ENCODE measurements around the gene TRAF3.
A peak's percentile ranks its signal among the peaks of the same experiment; 100 is the strongest.

TRAF3 gene

DNA sequence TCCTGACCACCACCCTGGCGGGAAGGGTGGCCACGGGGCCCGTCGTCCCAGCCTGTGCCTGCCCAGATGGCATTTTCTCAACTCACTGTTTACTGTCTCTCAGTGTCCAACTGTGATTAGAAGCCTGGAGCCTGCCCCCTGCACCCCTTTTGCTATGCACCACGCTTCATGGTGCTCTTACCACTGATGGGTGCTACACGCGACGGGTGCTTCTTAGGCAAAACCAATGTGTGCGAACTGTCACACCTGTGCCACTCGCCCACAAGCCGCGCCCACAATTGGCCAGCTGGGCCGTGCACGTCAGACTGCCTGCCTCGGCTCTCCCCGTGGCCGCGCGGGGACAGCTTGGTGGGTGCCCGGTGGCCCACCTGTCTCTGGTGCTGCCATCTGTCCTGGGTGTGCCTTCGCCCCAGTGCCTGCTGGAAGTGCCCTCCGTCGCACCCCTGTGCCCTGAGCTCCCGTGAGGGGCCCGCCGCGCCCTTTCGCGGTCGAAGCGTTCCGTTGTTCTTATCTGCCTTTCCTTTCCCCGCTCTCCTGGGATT is 130.1 kb downstream of the TRAF3 start:
- no peak for DNase-seq (ENCODE audit: low read depth in 1 of 2, low spot score in 1 of 2)

DNA sequence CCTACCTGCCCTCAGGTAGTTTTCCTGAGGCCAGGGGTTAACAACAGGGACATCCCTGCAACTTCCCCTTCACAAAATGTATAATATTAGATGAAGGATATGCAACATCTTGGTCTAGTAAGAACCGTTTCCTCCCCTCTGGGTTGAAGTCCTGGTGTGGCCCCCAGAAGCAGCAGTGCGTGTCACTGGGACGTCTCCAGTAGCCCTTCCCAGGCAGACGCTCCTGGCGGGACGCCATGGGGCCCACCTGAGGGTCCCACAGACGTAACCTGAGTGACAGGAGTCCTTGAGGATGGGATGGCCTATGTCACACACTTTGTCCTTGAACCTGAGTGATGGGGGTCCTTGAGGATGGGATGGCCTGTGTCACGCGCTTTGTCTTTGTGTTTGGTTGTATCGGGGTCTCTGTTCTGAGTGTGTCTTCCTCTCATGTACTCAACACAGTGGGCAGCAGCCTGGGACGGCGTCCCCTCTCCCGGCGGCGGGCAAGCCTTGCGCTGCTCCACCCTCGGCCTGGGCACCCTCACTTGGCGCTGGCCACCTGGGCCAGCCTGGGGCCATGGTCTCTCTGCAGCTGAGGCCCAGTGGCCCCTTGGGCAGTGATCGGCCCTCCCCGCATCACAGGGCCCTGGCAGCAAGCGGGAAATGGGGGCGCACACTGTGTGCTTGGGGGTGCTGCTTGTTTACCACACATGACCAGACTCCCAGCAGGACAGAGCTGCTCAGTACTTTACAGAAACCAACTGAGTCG is 130.9 kb downstream of the TRAF3 start:
- DNase-seq (ENCODE audit: low read depth in 1 of 2, low spot score in 1 of 2) = no peak

DNA sequence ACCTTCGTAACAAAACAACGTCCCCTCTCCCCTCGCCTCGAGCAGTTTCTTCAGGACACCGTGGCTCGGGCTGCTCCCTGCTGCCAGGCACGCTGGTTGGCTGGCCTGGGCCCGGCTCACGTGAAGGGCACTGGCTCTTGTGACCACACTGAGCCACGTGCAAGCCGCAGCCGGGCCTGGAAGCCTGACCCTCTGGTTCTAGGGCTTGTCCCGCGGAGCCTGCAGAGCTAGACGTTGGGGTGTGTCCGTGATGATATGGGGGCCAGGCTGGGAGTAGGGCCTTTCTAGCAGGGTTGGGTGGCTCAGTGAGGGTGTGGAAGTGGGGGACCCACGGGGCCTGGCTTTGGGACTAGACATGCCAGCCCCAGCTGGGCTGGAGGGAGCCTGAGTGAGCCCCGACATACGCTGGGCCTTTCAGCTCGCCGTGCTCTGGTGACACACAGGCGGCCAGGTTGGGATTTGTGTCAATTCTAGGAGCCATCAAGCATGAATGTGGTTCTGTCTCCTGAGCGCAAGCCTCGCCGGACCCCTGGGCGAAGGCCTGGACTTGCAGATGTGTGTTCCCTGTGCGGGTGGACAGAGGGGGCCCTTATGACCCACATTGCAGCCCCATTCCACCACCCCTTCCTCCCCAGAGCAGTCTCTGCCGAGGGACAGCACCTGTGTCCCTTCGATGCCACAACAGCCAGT is 131.7 kb downstream of the TRAF3 start:
- no peak for DNase-seq (ENCODE audit: low read depth in 1 of 2, low spot score in 1 of 2)

DNA sequence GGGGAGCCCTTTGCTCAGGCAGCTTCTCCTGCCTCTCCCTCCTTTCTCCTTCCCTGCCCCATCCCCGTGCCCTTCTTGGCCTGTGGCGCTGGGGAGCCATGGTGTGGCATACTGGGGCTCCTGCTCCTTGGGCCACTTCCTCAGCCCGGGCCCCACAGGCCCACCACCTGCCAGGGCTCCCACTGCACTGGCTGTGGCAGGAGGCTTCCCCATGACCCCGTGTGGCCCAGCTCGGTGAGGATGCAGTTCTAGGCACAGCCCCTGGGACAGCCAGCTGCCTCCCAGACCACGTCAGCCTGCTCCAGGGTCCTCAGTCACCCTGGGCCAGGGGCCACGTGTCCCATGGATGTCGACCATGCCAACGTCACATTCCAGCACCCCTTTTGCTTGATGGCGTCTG is 132.2 kb downstream of the TRAF3 start:
- no peak for DNase-seq (ENCODE audit: low read depth in 1 of 2, low spot score in 1 of 2)

DNA sequence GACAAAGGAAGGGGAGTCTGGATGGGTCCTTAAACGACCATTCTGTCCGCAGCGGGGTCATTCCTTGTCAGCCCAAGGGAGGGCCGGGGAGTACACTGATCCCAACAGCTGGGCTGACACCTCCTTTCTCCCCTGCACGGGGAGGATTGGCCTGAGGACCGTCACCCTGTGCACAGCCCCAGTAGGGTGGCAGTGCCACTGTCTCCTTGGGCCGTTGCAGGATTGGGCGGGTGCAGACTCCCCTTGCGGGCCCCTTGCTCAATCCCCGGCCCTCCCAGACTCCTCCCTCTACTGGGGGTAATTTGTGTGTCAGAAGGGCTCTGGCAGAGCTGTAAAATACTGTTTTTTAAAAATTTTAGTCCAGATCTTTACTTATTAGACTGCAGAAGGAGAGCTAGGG is 132.7 kb downstream of the TRAF3 start:
- DNase-seq (ENCODE audit: low read depth in 1 of 2, low spot score in 1 of 2) = no peak

DNA sequence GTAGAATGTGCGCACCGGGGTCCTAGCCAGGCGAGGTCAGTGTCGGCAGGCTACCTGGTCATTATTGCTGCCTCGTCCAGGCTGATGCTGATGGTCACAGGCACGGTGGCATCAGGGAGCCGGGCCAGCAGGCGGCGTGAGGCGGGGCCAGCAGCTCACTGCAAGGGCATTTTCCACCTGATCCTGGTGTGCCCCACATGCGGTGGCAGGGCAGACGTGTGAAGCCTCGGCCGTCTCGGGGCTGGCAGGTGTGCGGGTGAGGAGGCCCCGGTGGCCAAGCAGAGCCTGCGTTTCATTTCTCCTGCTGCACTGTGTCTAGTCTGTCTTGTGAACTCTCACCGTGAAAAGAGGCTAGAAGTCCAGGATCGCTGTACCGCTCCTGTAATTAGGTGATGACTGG is 133.2 kb downstream of the TRAF3 start:
- DNase-seq (ENCODE audit: low read depth in 1 of 2, low spot score in 1 of 2) = no peak

DNA sequence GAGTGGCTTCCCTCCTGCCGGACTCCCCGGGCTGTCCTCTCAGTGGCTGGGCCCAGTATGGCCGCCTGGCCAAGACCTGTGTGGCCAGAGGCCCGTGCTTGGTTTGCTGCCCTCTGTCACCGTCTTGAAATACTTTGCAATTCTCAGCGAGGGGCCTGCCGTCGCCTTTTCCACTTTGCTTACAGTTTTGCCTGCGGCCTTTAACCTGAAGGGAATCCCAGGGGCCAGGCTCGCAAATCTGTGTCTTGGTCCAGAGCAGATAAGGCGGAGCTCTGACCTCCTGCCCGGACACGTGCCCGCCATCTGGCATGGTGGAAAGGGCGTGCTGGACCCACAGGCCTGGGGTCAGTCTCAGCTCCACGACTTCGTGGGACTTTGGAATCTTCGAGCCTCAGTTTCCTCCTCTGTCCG is 134.3 kb downstream of the TRAF3 start:
- DNase-seq (ENCODE audit: low read depth in 1 of 2, low spot score in 1 of 2) = no peak

DNA sequence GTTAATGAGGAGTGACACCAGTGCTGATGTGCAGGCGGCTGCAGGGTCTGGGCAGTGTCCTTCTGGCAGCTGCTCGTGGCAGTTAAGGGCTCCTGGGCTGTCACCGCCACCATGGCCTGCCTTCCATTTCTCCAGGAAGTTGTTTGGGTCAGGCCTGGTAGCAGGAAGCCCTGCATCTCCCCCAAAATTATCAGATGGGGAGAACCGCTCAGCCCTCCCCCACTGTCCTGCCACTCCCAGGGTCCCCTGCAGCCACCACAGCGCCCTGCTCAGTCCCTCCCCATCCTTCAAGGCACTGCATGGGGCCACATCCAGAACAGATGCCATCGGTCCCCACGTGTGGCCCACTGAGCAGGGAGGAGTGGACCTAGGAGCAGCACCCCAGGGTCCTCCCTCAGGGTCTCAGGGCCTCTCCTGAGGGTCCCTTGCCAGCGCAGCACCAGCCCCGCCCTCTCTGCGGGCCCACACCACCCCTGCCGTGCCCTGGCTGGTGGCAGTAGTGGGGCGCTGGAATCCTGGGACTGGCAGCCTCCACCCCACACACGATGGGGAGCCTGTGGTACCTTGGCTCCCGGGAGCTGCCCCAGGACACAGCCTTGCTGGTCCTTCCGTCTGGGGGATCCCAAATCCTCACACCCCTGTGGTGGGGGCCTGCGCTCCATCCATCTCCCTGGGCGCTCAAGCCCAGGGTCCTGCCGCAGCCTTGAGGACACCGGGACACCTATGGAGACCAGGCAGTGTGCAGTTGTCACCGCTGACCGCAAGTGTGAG is 134.9 kb downstream of the TRAF3 start:
- DNase-seq (ENCODE audit: low read depth in 1 of 2, low spot score in 1 of 2) = no peak

DNA sequence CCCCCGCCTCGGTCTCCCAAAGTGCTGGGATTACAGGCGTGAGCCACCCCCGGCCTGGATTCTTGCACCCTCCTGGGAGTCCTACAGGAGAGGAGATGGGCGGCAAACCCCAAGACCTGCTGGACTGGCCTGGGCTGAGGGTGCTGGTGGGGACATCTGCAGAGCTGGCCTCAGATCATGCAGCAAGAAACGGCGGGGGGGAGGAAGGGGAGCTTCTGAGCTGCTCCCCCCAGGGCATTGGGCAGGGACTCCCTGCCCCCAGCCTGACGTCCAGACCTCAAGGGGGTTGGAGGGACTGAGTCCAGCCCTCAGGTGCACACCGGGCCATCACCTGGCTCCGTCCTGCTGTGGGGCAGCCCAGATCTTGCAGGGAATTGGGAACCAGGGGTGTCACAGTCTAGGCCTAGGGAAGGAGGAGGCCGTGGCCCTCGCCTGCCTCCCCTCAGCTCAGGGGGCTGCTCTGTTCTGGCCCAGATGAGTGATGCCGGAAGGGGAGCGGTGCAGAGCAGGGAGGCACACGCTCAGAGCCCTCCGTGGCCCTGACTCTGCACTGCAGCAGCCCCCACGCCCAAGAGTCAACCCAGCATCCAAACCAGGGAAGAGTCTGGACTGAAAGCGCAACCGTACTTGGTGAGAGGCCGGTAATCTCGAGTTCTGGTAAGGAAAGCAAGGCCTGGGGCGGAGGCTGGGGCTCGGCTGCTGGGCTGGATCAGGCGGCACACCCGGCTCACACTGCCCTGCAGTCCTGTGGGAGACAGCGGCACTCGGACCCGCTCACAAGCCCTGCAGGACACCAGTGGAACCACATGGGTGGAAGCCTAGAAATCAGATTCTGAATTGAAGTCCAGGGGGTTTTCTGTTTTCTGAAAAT is 136.3 kb downstream of the TRAF3 start:
- DNase-seq (ENCODE audit: low read depth in 1 of 2, low spot score in 1 of 2) = no peak

DNA sequence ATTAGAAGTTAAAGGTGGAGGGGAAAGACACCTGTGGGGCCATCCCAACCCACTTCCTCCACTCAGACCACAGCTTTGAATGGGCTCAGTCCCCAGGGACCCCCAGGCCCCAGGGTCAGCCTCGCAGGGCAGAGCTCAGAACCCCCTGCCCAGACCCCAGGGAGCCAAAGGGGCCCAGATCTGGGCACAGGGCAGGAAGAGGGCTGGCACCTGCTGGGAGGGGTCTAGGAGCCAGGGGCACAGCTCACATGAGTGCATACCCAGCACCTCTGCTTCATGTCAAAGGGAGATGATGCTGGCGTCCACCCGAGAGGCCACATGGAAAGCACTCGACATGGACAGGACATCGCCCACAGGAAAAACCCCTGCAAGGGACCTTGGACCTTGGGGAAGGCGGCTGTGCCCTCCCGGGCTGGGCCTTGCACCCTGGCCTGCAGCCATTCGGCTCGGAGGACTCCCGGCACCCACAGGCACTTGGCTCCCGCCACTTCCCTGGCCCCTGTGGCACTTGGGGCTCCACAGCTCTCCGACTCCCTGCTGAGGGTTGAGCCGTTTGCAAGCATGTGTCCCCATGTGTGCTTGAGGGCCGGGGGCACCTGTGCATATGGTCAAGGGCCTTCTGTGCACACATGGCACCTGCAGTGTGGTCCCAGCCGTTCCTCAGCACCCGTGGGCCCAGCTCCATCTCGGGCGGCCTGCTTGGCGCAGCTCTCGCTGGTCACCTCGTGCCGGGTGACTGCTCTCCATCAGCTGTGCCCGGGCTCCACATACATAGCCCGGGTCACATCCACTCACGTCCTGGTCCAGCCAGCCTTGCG is 137.4 kb downstream of the TRAF3 start:
- DNase-seq (ENCODE audit: low read depth in 1 of 2, low spot score in 1 of 2) = no peak

DNA sequence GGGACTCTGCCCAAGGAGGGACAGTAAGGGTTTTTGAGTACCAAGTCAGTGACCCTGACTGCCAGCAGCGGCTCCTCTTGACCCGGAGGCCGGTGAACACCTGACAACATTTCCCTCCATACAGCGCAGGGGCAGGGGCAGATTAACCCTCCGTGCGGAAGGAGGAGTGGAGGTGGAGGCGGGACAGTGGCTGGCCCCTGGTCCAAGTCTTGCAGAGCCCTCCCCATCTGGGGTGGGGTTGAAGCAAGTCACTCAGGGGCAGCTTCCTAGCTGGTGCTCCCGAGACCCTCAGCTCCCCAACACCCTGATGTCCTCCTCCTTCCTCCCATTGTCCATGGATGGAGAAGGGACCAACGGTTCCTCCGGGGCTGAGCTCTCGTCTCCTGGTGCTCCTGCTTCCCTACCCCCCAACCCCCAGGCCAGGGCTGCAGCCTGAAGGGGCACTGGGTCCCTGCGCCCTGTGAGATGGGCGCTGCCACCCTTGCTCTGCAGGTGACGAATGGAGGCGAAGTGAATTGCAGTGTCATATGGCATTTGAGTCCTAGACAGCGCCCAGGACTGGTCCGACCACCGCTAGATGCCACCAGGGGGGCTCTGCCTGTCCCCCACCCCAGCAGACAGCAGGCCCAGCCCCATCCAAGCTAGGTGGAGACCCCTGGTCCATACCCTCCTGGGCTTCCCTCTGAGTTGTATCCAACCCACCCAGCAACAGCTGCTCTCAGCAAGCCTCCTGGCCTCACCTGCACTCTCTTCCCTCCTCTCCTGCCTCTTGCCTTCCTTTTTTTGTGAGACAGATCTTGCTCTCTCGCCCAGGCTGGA is 138.3 kb downstream of the TRAF3 start:
- no peak for DNase-seq (ENCODE audit: low read depth in 1 of 2, low spot score in 1 of 2)

DNA sequence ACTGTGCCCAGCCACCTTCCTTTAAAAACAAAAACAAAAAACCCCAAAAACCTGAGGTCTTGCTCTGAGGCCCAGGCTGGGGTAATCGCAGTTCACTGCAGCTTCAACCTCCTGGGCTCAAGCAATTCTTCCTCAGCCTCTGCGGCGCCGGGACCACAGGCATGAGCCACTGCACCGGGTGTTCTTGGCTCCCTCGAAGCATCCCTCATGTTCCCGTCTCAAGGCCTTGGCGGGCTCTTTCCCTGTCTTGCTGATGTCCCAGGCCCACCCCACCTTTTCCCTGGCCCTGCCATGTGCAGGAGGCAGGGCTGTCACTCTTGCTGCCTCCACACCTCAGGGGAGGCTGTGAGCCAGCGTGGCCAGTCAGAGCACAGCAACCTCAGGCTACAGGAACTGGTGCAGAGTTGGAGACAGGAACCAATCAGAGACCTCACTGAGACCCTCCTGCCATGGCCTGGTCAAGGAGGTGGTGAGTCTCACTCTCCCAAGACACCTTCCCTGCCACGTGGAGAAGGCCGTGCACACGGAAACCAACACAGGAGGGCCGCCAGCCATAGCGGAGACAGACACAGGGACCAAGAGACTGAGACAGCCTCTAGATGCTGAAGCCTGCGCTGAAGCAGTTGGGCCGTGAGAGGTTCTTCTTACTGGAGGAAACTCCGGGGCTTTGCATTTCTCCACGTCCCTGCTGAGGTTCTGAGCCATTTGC is 139.3 kb downstream of the TRAF3 start:
- no peak for DNase-seq (ENCODE audit: low read depth in 1 of 2, low spot score in 1 of 2)

DNA sequence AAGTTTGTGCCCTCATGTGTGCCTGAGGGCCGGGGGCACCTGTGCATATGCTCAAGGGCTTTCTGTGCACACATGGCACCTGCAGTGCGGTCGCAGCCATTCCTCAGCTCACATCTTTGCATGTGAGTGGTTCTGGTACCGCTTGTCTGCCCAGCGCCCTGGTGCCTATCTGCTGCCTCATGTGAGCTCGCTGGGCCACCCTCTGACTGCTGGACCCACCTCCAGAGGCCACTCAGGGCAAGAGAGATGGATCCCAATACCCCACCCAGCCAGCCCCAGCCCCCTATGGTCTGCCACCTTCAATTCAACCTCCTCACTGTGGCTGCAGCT is 139.8 kb downstream of the TRAF3 start:
- DNase-seq (ENCODE audit: low read depth in 1 of 2, low spot score in 1 of 2) = no peak

DNA sequence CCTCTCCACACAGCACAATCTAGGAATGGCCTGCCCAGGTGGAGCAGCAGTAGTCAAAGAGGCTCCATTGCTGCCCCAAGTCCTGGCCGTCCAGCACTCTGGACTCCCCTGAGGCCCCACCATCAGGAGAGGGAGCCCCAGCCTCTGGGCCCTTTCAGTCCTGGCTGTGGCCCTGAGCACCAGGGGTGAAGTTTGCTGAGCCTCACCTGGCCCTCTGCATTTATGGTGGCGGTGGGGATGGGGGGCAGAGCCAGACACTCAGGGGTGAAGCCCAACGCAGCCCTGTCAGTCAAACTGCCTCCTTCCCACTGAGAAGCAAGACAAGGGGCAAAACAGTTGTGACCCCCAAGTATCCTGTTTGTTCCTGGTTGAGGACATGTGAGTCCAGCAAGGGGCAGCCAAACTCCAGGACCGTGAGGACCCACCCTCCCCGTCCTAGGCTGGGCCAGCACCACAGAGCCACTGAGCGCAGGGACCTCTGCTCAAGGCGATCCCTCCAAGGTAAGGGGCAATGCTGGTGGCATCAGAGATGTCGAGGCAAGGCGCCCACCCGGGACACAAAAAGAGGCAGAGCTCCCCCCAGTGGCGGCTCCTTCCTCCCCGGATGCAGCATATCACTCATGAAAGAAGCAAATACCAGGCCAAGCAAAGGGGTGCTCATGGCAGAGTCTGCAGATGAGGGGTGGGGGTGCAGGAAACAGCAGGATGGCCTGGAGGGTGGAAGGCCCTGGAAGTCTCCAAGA is 140.4 kb downstream of the TRAF3 start:
- peak; percentile 31 to 33 for DNase-seq (ENCODE audit: low read depth in 1 of 2, low spot score in 1 of 2)

DNA sequence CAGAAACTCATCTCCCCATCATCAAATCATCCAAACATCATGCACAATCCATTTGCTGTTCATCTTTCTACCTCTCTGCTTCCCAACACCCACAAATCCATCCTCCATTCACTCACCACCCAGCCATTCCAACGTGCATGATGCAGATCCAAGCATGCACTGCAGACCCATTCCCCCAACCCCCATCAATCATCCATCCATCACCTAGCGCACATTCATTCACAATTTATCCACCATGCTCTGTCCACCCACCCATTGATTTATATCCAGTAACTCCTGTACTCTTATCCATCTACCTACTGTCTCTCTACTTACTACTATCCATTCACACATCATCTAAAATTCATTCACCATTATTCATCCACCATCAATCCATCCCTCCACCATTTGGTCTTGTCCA is 141.2 kb downstream of the TRAF3 start:
- DNase-seq (ENCODE audit: low read depth in 1 of 2, low spot score in 1 of 2) = no peak

DNA sequence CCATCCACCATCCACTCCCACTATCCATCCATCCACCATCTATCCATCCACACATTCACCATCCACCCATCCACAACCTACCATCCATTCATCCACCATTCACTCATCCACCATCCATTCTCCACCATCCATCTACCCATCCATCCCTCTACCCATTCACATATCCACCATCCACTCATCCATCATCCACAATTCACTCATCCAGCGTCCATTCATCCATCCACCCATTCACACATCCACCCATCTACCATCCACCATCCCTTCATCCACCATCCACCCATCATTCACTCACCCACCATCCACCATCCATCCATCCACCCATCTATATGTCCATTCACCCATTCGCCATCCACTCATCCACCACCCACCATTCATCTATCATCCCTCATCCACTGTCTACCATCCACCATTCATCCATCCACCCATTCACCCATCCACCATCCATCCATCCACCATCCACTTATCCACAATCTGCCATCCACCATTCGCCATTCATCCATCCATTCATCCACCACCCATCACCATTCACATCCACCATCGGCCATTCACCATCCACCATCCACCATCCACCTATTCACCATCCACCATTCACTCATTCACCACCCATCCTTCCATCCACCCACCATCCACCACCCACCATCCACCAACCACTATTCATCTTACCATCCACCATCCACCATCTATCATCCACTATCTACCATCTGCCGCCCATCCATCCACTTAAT is 143.2 kb downstream of the TRAF3 start:
- DNase-seq (ENCODE audit: low read depth in 1 of 2, low spot score in 1 of 2) = no peak

DNA sequence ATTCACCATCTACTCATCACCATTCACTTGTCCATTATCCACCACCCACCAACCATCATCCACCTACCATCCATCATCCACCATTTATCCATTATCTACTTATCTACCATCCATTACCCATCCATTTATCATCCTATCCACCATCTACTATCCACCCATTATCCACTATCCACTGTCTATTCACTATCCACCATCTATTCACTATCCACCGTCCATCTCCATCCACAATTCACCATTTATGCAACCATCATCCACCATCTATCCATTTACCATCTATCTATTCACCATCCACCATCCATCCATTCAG is 143.7 kb downstream of the TRAF3 start:
- no peak for DNase-seq (ENCODE audit: low read depth in 1 of 2, low spot score in 1 of 2)

Data from activated CD4-positive, alpha-beta T cell treated with anti-CD3 and anti-CD28 coated beads, Interleukin-2, amount 50 U/mL, for 24 hours (primary cell).